Measurements from ENCODE around the gene MICOS13.

MICOS13 gene

GRCh38 chr19:5711713-5712161 is 31.4 kb upstream of the MICOS13 start:
- Histone ChIP-seq H3K9me2 (replicated peaks; ENCODE audit: insufficient read depth, low read length) (no peaks in the 10 kb centered on the region), H3K27ac (ENCODE audit: low read length) (no peak overlapping the region), H2AFZ (ENCODE audit: low read length) (no peak overlapping the region), H3K4me2 (ENCODE audit: low read depth, low read length) (no peak overlapping the region), H3K36me3 (replicated peaks; ENCODE audit: insufficient read depth, low read length) (peaks cover 17% of the 10 kb centered on the region), H3K79me2 (ENCODE audit: low read length) (peaks cover 66% of the 10 kb centered on the region), H3K4me1 (ENCODE audit: low read length) (no peaks in the 10 kb centered on the region), H3K9me3 (replicated peaks; ENCODE audit: insufficient read depth, low read length) (no peaks in the 10 kb centered on the region), H3F3A (ENCODE audit: insufficient read depth, low read length) (no peaks in the 10 kb centered on the region), H3K27me3 (replicated peaks; ENCODE audit: insufficient read depth, low read length) (no peaks in the 10 kb centered on the region), H3K9ac (ENCODE audit: low read length) (no peak overlapping the region), H4K20me1 (ENCODE audit: insufficient read depth, low read length) (no peaks in the 10 kb centered on the region; the same call in 1 of the 2 replicates), H3K4me3 (ENCODE audit: low read length) (no peak overlapping the region)
- DNase-seq: no peak
- TF ChIP-seq, protein P1, sequence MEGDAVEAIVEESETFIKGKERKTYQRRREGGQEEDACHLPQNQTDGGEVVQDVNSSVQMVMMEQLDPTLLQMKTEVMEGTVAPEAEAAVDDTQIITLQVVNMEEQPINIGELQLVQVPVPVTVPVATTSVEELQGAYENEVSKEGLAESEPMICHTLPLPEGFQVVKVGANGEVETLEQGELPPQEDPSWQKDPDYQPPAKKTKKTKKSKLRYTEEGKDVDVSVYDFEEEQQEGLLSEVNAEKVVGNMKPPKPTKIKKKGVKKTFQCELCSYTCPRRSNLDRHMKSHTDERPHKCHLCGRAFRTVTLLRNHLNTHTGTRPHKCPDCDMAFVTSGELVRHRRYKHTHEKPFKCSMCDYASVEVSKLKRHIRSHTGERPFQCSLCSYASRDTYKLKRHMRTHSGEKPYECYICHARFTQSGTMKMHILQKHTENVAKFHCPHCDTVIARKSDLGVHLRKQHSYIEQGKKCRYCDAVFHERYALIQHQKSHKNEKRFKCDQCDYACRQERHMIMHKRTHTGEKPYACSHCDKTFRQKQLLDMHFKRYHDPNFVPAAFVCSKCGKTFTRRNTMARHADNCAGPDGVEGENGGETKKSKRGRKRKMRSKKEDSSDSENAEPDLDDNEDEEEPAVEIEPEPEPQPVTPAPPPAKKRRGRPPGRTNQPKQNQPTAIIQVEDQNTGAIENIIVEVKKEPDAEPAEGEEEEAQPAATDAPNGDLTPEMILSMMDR (IDR thresholded peaks at IDR 0.05; ENCODE audit: low read length): no peak
- TF ChIP-seq EZH2phosphoT487 (IDR thresholded peaks at IDR 0.05; ENCODE audit: low read length) (no peak), EZH2 (optimal IDR thresholded peaks at IDR 0.05; ENCODE audit: low read depth, low read length) (no peak)

- DNase-seq: no peak
- no peak for TF ChIP-seq EZH2 (optimal IDR thresholded peaks at IDR 0.05; ENCODE audit: low read depth, low read length)
- TF ChIP-seq EZH2phosphoT487 (IDR thresholded peaks at IDR 0.05; ENCODE audit: low read length): no peak
- TF ChIP-seq, protein P1 (IDR thresholded peaks at IDR 0.05; ENCODE audit: low read length): no peak
- Histone ChIP-seq H3K4me2 (ENCODE audit: low read depth, low read length) (no peak overlapping the region), H3K36me3 (replicated peaks; ENCODE audit: insufficient read depth, low read length) (peaks cover 17% of the 10 kb centered on the region), H3K4me1 (ENCODE audit: low read length) (no peaks in the 10 kb centered on the region), H3K9me3 (replicated peaks; ENCODE audit: insufficient read depth, low read length) (no peaks in the 10 kb centered on the region), H3K79me2 (ENCODE audit: low read length) (peaks cover 64% of the 10 kb centered on the region), H4K20me1 (ENCODE audit: insufficient read depth, low read length) (no peaks in the 10 kb centered on the region; the same call in 1 of the 2 replicates), H3K9ac (ENCODE audit: low read length) (no peak overlapping the region), H3F3A (ENCODE audit: insufficient read depth, low read length) (no peaks in the 10 kb centered on the region), H3K9me2 (replicated peaks; ENCODE audit: insufficient read depth, low read length) (no peaks in the 10 kb centered on the region), H3K4me3 (ENCODE audit: low read length) (no peak overlapping the region), H3K27ac (ENCODE audit: low read length) (no peak overlapping the region), H2AFZ (ENCODE audit: low read length) (no peak overlapping the region), H3K27me3 (replicated peaks; ENCODE audit: insufficient read depth, low read length) (no peaks in the 10 kb centered on the region)
These were observed 30.7 kb upstream of the MICOS13 start for GRCh38 chr19:5711025-5711424.

DNA sequence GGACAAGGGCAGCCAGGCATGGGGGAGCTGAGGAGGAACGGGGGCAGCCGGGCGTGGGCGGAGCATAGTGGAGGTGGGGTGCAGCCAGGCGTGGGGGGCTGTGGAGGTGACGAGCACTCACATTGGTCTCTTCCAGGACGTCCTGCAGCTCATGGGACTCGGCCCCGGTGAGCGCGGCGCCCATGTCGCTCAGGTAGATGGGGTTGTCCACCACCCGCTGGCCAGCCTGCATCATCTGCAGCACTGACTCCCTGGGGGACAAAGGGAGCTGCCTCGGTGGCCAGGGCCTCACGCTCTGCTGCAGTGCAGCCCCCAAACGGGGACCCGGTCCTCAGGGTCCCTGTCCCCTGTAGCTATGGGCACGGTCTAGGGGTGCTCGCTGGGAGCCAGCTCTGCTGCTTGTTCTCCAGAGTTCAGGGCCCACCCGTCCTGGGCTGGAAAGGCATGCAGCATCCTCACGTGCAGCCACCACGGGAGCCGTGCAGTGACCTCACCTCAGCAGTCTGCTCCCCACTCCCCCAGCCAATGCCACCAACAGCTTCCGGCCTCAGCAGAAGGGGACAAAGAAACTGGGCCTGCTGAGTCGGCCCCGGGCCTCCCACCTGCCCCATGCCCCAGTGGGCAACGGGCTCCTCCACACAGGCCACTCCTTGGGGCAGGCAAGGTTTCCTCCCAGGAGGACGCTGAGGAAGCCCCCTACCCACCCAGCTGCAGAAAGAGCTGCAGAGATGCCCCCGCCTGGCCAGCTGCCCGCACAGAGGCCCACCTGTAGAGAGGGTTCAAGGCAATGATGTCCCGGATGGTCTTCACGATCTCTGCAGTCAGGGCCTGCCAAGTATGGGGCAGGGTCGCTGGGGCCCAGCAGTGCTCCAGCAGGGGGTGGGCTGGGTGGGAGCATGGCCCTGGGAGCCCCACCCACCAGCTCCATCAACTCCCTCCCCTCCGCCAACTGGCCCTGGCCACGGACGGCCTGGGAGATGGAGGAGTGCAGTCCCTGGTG is 27.6 kb upstream of the MICOS13 start:
- Histone ChIP-seq H3K79me2 (ENCODE audit: low read length) (peaks cover 67% of the 10 kb centered on the region), H4K20me1 (ENCODE audit: insufficient read depth, low read length) (no peaks in the 10 kb centered on the region), H2AFZ (ENCODE audit: low read length) (no peak overlapping the region), H3K4me1 (ENCODE audit: low read length) (no peaks in the 10 kb centered on the region), H3K36me3 (replicated peaks; ENCODE audit: insufficient read depth, low read length) (peaks cover 23% of the 10 kb centered on the region), H3K27ac (ENCODE audit: low read length) (no peak overlapping the region), H3K4me3 (ENCODE audit: low read length) (no peak overlapping the region), H3K9me2 (replicated peaks; ENCODE audit: insufficient read depth, low read length) (no peaks in the 10 kb centered on the region), H3K27me3 (replicated peaks; ENCODE audit: insufficient read depth, low read length) (no peaks in the 10 kb centered on the region), H3K9me3 (replicated peaks; ENCODE audit: insufficient read depth, low read length) (no peaks in the 10 kb centered on the region), H3K4me2 (ENCODE audit: low read depth, low read length) (no peak overlapping the region), H3K9ac (ENCODE audit: low read length) (no peak overlapping the region), H3F3A (ENCODE audit: insufficient read depth, low read length) (no peaks in the 10 kb centered on the region)
- TF ChIP-seq, protein P1 (IDR thresholded peaks at IDR 0.05; ENCODE audit: low read length): no peak
- no peak for DNase-seq
